NCI-H524 treated with DMSO at 0.1 percent for 48 hours (cell line): Measurements from ENCODE around the gene FAM174C.

ENCODE experiments used
- DNase-seq: peaks from one replicate; lab custom pipeline; 2025; lab: John Stamatoyannopoulos, UW

The FAM174C gene

GRCh38 chr19:1286487-1287353 is 11.4 kb downstream of the FAM174C start:
- no peak for DNase-seq

- no peak for DNase-seq
Measured at GRCh38 chr19:1287354-1288225, 12.3 kb downstream of the FAM174C start.

- no peak for DNase-seq
Measured at GRCh38 chr19:1288226-1288612, 12.9 kb downstream of the FAM174C start.

- no peak for DNase-seq
Measured at GRCh38 chr19:1288833-1289685, 13.7 kb downstream of the FAM174C start.

- no peak for DNase-seq
Measured at GRCh38 chr19:1289686-1290025, 14.3 kb downstream of the FAM174C start.

GRCh38 chr19:1290196-1290702 is 14.9 kb downstream of the FAM174C start:
- no peak for DNase-seq

- no peak for DNase-seq
Measured at GRCh38 chr19:1290703-1291651, 15.6 kb downstream of the FAM174C start.

- DNase-seq, result no peak
Measured at GRCh38 chr19:1291761-1292418, 16.6 kb downstream of the FAM174C start.

- no peak for DNase-seq
Measured at GRCh38 chr19:1292419-1293151, 17.3 kb downstream of the FAM174C start.

- DNase-seq, result no peak
Measured at GRCh38 chr19:1293782-1294604, 18.7 kb downstream of the FAM174C start.

- DNase-seq, result no peak
Measured at GRCh38 chr19:1294688-1295087, 19.4 kb downstream of the FAM174C start.

- no peak for DNase-seq
Measured at GRCh38 chr19:1295169-1296012, 20.1 kb downstream of the FAM174C start.

GRCh38 chr19:1296078-1296477 is 20.7 kb downstream of the FAM174C start:
- no peak for DNase-seq

- DNase-seq, result no peak
Measured at GRCh38 chr19:1296575-1297271, 21.4 kb downstream of the FAM174C start.

GRCh38 chr19:1298235-1298634 is 22.9 kb downstream of the FAM174C start:
- no peak for DNase-seq

GRCh38 chr19:1299801-1300200 is 24.5 kb downstream of the FAM174C start:
- DNase-seq, result no peak
